Pancreas (tissue), 10 donors: ENCODE results near the gene STAT3. TPM values are rescaled to one million over a fixed set of nuclear protein-coding genes. Genes with fewer than 3 reads are reported as not detected.

Experiments
- ATAC-seq, 4 donors: fragments of 200-7000 bp; cut with Tn5 transposase; one replicate each; pipeline versions ENCODE4 v1.8.0 to v1.9.1; 2020; ENCODE audit warnings: mild to moderate bottlenecking in 4 of 4, moderate library complexity in 4 of 4
- DNase-seq, 6 donors: peaks; one replicate each; pipeline ENCODE4 v3.0.0-alpha.2; 2020
- FAIRE-seq: peaks from 2 replicates; lab custom pipeline; 2012; peaks lifted over from hg19 to GRCh38; lab: Jason Lieb, UNC
- H3K27ac ChIP-seq, 4 donors: fragments of 200-600 bp; sonication (generic); 1 replicate in 3 of 4; 2 replicates in 1 of 4; pipeline versions ENCODE4 v1.5.0 to v1.8.0; 2020
- H3K27me3 ChIP-seq, 4 donors: fragments of 200-600 bp; one replicate each; pipeline ENCODE4 v1.8.0; 2021
- H3K36me3 ChIP-seq, 3 donors: fragments of 200-600 bp; sonication (generic) in 1 of 3; one replicate each; pipeline versions ENCODE4 v1.5.0 to v1.8.0; 2020 to 2021
- H3K4me1 ChIP-seq, 3 donors: fragments of 200-600 bp; one replicate each; pipeline ENCODE4 v1.8.0; 2021
- H3K4me3 ChIP-seq, 4 donors: fragments of 200-600 bp; sonication (generic) in 2 of 4; one replicate each; pipeline versions ENCODE4 v1.5.0 to v1.8.0; 2020 to 2021
- H3K9me3 ChIP-seq, 4 donors: fragments of 200-600 bp; one replicate each; pipeline ENCODE4 v1.8.0; 2021
- WGBS, 2 donors: extraction: QIAGEN DNeasy Blood & Tissue Kit; methylation state at CpG; one replicate each; pipeline ENCODE4 v1.1.7; 2013; 5-methylcytosine and 5-hydroxymethylcytosine counted together
- intact Hi-C, 3 donors: fragments of 100-400 bp; cut with DNase I; formaldehyde crosslinking; loops; one replicate each; pipeline versions ENCODE4 v1.11.1 to v1.14.2; 2022
- polyA plus RNA-seq, 2 donors: library from polyadenylated mRNA; stranded (reverse); fragments of 200-250 nt; gene quantifications; one replicate each; pipeline ENCODE4 v1.2.3, GENCODE V29; 2013
- total RNA-seq, 6 donors: library from RNA; stranded (reverse); fragmentation: NEBNext Ultra II Directional in 4 of 6; extraction: Animal tissue kit (Norgen Biotek cat#: 25700) in 4 of 6; gene quantifications; one replicate each; pipeline versions ENCODE4 v1.2.1 to v1.2.4, GENCODE V29; 2021 to 2023
- TF ChIP-seq, protein P1 (sequence below), 4 donors: fragments of 200-600 bp; sonication (generic) in 3 of 4; IDR thresholded peaks; one replicate each; pipeline versions ENCODE4 v1.5.0 to v1.8.0; 2021; ENCODE audit warnings: antibody characterized with exemption in 4 of 4
- donor health status: healthy with polysubstance abuse.
- donor health status: DM: no; HTN: no; CAD: no; lungs with moderate emphysema.
- donor health status: DM: no; HTN: no; CAD: no.
- donor health status: control.
- donor health status: control.
- donor health status: Bipolar disorder and iron deficiency.
- donor health status: DM: yes; HTN: yes; CAD: no.
- donor health status: DM: no; HTN: no; CAD: no.
- donor health status: DM: no; HTN: no; CAD: no.
- donor health status: DM: yes; HTN: yes; CAD: no.

STAT3 gene
- total and polyA plus RNA-seq, 8 donors, result 37.9 to 127 (median 70.6) TPM

DNA sequence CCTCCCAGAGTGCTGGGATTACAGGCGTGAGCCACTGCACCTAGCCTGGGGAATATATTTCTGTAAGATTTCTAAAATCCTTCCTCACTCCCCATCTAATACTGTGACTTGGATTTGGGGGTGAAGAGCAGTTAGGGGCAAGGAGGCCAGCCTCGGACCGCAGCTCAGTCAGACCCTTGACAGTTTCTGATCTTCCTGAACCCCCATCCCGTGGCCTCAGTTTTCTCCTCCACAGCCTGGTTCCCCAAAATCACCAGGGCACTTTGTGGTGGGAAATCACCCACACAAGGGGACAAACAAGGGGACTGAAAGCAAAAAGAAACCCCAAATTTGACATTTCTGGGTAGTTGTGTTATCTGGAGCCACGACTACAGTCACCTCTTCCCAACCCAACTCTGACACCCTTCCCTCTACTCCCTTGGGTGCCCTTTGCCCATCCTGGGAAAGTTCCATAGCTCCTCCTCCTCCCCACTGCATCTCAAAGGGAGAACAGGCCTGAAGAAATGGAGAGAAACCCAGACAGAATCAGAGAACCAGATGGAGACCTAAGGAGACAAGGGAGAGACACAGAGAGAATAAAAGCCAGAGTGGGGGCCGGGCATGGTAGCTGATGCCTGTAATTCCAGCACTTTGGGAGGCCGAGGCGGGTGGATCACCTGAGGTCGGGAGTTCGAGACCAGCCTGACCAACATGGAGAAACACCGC lies 102.7 kb downstream of the STAT3 start:
- Histone ChIP-seq H3K9me3 (no peaks in the 10 kb centered on the region), H3K36me3 (no peaks in the 10 kb centered on the region), H3K27ac (no peak overlapping the region), H3K4me3 (no peak overlapping the region), H3K4me1 (peaks cover 0 to 13% (median 0%) of the 10 kb centered on the region in 3 donors), H3K27me3 (no peaks in the 10 kb centered on the region)
- FAIRE-seq (no peak), DNase-seq (no peak), ATAC-seq (no peak)
- intact Hi-C loops, result no loop called here
- WGBS, 2 donors, result 93 to 95% methylated on average over 11 of the region's 11 CpGs
- TF ChIP-seq, protein P1, sequence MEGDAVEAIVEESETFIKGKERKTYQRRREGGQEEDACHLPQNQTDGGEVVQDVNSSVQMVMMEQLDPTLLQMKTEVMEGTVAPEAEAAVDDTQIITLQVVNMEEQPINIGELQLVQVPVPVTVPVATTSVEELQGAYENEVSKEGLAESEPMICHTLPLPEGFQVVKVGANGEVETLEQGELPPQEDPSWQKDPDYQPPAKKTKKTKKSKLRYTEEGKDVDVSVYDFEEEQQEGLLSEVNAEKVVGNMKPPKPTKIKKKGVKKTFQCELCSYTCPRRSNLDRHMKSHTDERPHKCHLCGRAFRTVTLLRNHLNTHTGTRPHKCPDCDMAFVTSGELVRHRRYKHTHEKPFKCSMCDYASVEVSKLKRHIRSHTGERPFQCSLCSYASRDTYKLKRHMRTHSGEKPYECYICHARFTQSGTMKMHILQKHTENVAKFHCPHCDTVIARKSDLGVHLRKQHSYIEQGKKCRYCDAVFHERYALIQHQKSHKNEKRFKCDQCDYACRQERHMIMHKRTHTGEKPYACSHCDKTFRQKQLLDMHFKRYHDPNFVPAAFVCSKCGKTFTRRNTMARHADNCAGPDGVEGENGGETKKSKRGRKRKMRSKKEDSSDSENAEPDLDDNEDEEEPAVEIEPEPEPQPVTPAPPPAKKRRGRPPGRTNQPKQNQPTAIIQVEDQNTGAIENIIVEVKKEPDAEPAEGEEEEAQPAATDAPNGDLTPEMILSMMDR (IDR thresholded peaks at IDR 0.05), result no peak

DNA sequence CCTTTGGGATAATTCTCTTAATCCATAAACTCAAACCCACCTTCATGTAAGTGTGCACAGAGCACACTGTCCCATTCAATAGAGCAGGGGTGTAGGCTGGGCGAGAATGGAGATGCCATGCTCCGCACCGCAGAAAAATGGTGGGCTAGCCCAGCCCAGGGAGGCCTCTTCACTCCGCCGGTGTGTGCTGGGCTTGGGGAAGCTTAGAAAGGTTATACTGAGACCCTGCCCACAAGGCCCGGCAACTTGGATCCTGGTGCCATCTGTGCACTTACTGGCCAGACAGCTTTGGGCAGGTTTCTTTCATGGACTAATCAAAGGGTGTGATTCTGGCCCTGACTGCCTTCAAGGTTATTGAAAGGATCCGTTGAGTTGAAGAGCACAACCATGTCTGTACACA lies 103.7 kb downstream of the STAT3 start:
- WGBS, 2 donors, result 90 to 91% methylated on average over 7 of the region's 7 CpGs
- FAIRE-seq, result no peak
- DNase-seq, result no peak
- Histone ChIP-seq H3K4me1 (peaks cover 0 to 13% (median 0%) of the 10 kb centered on the region in 3 donors), H3K36me3 (no peaks in the 10 kb centered on the region), H3K9me3 (no peaks in the 10 kb centered on the region), H3K27me3 (no peaks in the 10 kb centered on the region), H3K27ac (no peak overlapping the region), H3K4me3 (no peak overlapping the region)
- intact Hi-C loops, result no loop called here
- ATAC-seq, result no peak
- TF ChIP-seq, protein P1 (IDR thresholded peaks at IDR 0.05), result no peak

DNA sequence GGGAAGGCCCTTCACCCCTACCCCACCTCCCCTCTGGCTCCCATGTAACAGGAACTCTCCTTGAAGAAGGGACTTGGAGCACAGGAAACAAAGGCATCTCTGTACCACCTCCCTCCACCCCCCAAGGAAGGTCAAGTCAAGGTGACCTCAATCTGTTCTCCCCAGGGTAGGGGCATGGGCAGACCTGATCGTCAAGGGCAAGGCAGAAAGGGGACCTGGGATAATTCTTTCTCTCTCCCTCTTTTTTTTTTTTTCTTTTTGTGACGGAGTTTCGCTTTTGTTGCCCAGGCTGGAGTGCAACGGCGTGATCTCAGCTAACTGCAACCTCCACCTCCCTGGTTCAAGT lies 104.2 kb downstream of the STAT3 start:
- WGBS, 2 donors, result 93 to 94% methylated on average over 5 of the region's 5 CpGs
- no peaks in the 10 kb centered on the region for H3K27me3 ChIP-seq
- no peak overlapping the region for H3K4me3 ChIP-seq
- no peak overlapping the region for H3K27ac ChIP-seq
- H3K36me3 ChIP-seq, result no peaks in the 10 kb centered on the region
- intact Hi-C loops, result no loop called here
- no peak for FAIRE-seq
- H3K9me3 ChIP-seq, result no peaks in the 10 kb centered on the region
- DNase-seq, result no peak
- H3K4me1 ChIP-seq, result peaks cover 0 to 12% (median 0%) of the 10 kb centered on the region in 3 donors
- TF ChIP-seq, protein P1 (IDR thresholded peaks at IDR 0.05), result no peak
- ATAC-seq, result no peak

DNA sequence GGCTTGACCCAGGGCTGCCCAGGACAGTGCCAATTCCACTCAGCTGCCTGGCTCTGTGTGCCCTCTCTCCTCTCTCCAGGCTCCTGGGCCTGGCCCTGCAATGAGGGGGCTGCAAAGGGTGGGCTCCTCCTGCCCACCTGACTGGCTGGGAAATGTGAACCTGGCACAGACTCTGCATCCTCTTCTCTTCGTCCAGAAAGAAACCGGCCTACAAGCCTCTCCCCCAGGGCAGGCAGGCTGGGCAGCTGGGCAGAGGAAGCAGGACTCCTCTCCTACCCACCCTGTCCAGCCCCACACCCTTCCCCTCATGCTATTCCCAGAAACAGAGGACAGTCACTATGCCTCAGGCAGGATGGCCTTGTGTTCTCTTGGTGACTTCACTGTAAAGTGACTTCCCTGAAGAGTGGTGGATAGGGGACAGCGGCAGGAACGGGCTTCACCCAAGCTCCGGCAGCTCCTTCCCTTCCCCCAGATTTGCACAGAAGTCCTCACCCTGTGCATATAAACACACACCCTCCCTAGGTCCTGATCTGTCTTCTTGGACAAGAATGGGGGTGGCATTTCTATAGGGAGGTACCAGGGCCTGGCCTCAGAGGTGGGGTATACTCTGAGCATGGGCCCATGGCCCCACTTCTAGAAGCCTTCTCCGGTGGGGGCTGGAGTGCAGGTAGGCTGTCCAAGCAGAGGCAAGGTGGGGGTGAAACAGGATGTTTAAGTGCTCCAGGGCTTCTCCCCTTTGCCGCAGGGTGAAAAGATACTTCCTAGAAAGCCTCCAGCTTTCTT lies 104.8 kb downstream of the STAT3 start:
- Histone ChIP-seq H3K4me3 (no peak overlapping the region), H3K27me3 (no peaks in the 10 kb centered on the region), H3K36me3 (no peaks in the 10 kb centered on the region), H3K27ac (no peak overlapping the region), H3K4me1 (peaks cover 0 to 10% (median 0%) of the 10 kb centered on the region in 3 donors), H3K9me3 (no peaks in the 10 kb centered on the region)
- 86 to 90% methylated on average over 7 of the region's 7 CpGs for WGBS, 2 donors
- TF ChIP-seq, protein P1 (IDR thresholded peaks at IDR 0.05), result no peak
- intact Hi-C loops, result no loop called here
- DNase-seq (no peak), FAIRE-seq (no peak), ATAC-seq (no peak)
